Measurements from ENCODE around the gene GLIS2. TPM values are rescaled to one million over a fixed set of nuclear protein-coding genes. Genes with fewer than 3 reads are reported as not detected.
A peak's percentile ranks its signal among the peaks of the same experiment; 100 is the strongest.

The GLIS2 gene
- total and polyA plus RNA-seq, 12 donors: 6.9 to 16.9 (median 13.9) TPM

- H3K27me3 ChIP-seq: peaks cover 0 to 4% (median 0%) of the 10 kb centered on the region in 7 donors
- no peak for TF ChIP-seq CTCF (IDR thresholded peaks at IDR 0.05)
- H3K4me1 ChIP-seq: peaks cover 57 to 83% (median 75%) of the 10 kb centered on the region in 9 donors
- peak overlapping the region; percentile 84 to 99 (median 92) for H3K27ac ChIP-seq
- H3K4me3 ChIP-seq: peak overlapping the region in 9 of 10 donors; percentile 36 to 66 (median 54)
- H3K36me3 ChIP-seq: peaks cover 0 to 9% (median 3%) of the 10 kb centered on the region in 9 donors
- DNase-seq (no peak), ATAC-seq (peak in 5 of 8 donors; percentile 0 to 7 (median 1))
- H3K9me3 ChIP-seq: no peaks in the 10 kb centered on the region
- WGBS, 2 donors: 3 to 11% methylated on average over 26 to 56 of the region's 57 CpGs
- intact Hi-C loops (cut with DNase I): loop anchor here in 5 of 10 donors (1.0 to 5.0 kb wide), 5 partner anchors 21 to 145 kb away; partner anchors contain the start of gene TFAP4 (in 3 of the 5)
Measured at GRCh38 chr16:4327386-4328045, 11.6 kb downstream of the GLIS2 start.

- H3K36me3 ChIP-seq: peaks cover 0 to 16% (median 10%) of the 10 kb centered on the region in 9 donors
- no peaks in the 10 kb centered on the region for H3K9me3 ChIP-seq
- peaks cover 0 to 4% (median 0%) of the 10 kb centered on the region in 7 donors for H3K27me3 ChIP-seq
- peak; percentile 82 to 89 for DNase-seq
- peak; percentile 24 to 80 (median 63) for TF ChIP-seq CTCF (IDR thresholded peaks at IDR 0.05)
- intact Hi-C loops (cut with DNase I): loop anchor here in 5 of 10 donors (1.0 to 5.0 kb wide), 5 partner anchors 21 to 146 kb away; partner anchors contain the start of gene TFAP4 (in 3 of the 5)
- H3K4me3 ChIP-seq: peak overlapping the region in 9 of 10 donors; percentile 36 to 66 (median 54)
- peak overlapping the region; percentile 84 to 99 (median 92) for H3K27ac ChIP-seq
- ATAC-seq: peak; percentile 75 to 87 (median 82)
- H3K4me1 ChIP-seq: peaks cover 50 to 76% (median 69%) of the 10 kb centered on the region in 9 donors
- 0 to 2% methylated on average over 30 of the region's 30 CpGs for WGBS, 2 donors
Measured at GRCh38 chr16:4328046-4328781, 12.3 kb downstream of the GLIS2 start.

- peaks cover 0 to 4% (median 0%) of the 10 kb centered on the region in 7 donors for H3K27me3 ChIP-seq
- no peaks in the 10 kb centered on the region for H3K9me3 ChIP-seq
- TF ChIP-seq CTCF (IDR thresholded peaks at IDR 0.05): no peak
- peak overlapping the region; percentile 84 to 99 (median 92) for H3K27ac ChIP-seq
- DNase-seq (no peak), ATAC-seq (peak; percentile 24 to 70 (median 58))
- peak overlapping the region in 8 of 10 donors; percentile 44 to 66 (median 55) for H3K4me3 ChIP-seq
- WGBS, 2 donors: 26 to 28% methylated on average over 17 of the region's 17 CpGs
- peaks cover 41 to 67% (median 60%) of the 10 kb centered on the region in 9 donors for H3K4me1 ChIP-seq
- intact Hi-C loops (cut with DNase I): loop anchor here in 5 of 10 donors (1.0 to 5.0 kb wide), 5 partner anchors 22 to 147 kb away; partner anchors contain the start of gene TFAP4 (in 3 of the 5)
- H3K36me3 ChIP-seq: peaks cover 0 to 24% (median 15%) of the 10 kb centered on the region in 9 donors
Measured at GRCh38 chr16:4328782-4329775, 13.2 kb downstream of the GLIS2 start.

Data from heart right ventricle (tissue), 16 donors.